GM18873 (cell line): ENCODE results near the gene OTOGL.
"Not testable (repeated sequence)": the region's sequence is repeated elsewhere in the genome, so short reads cannot be mapped to it uniquely, and the experiment has no call there.

ENCODE experiments used
- ATAC-seq: cut with Tn5 transposase; IDR thresholded peaks from one replicate; pipeline ENCODE4 v1.9.1; 2021; ENCODE audit warnings: mild to moderate bottlenecking, moderate library complexity, moderate number of reproducible peaks; ENCODE audit not compliant: unreplicated experiment, low FRiP score

The OTOGL gene

GRCh38 chr12:80099259-80099658 lies at the start of gene OTOGL:
Gene OTOGL (plus strand): TSS chr12:80099537. CDS start chr12:80209432, 109,895 bp downstream.
- ATAC-seq = no peak

- no peak for ATAC-seq
These were observed 49.1 kb upstream of the OTOGL start for GRCh38 chr12:80050236-80050635.

GRCh38 chr12:80053051-80053790 lies 46.1 kb upstream of the OTOGL start:
- no peak for ATAC-seq

- no peak for ATAC-seq
These were observed 43.1 kb upstream of the OTOGL start for GRCh38 chr12:80056232-80056631.

- no peak for ATAC-seq
These were observed 42.5 kb upstream of the OTOGL start for GRCh38 chr12:80056845-80057244.

GRCh38 chr12:80058586-80058985 lies 40.8 kb upstream of the OTOGL start:
- no peak for ATAC-seq

- ATAC-seq = no peak
These were observed 40.2 kb upstream of the OTOGL start for GRCh38 chr12:80059102-80059501.

GRCh38 chr12:80059875-80060274 lies 39.5 kb upstream of the OTOGL start:
- no peak for ATAC-seq

GRCh38 chr12:80064269-80064668 lies 35.1 kb upstream of the OTOGL start:
- no peak for ATAC-seq

- ATAC-seq = no peak
These were observed 34.4 kb upstream of the OTOGL start for GRCh38 chr12:80064951-80065350.

GRCh38 chr12:80068173-80068572 lies 31.2 kb upstream of the OTOGL start:
- no peak for ATAC-seq

GRCh38 chr12:80083892-80084614 lies 15.3 kb upstream of the OTOGL start:
- ATAC-seq = not testable (repeated sequence)

GRCh38 chr12:80086025-80086424 lies 13.3 kb upstream of the OTOGL start:
- no peak for ATAC-seq

- ATAC-seq = no peak
These were observed 11.7 kb upstream of the OTOGL start for GRCh38 chr12:80087486-80088213.

GRCh38 chr12:80100591-80100990 lies 1.3 kb downstream of the OTOGL start:
- no peak for ATAC-seq

- ATAC-seq = no peak
These were observed 1.8 kb downstream of the OTOGL start for GRCh38 chr12:80101126-80101525.

- no peak for ATAC-seq
These were observed 7.9 kb downstream of the OTOGL start for GRCh38 chr12:80107221-80107620.

- no peak for ATAC-seq
These were observed 17.4 kb downstream of the OTOGL start for GRCh38 chr12:80116735-80117134.

GRCh38 chr12:80118565-80119324 lies 19.4 kb downstream of the OTOGL start:
- ATAC-seq = no peak

GRCh38 chr12:80120994-80121393 lies 21.7 kb downstream of the OTOGL start:
- ATAC-seq = no peak

- no peak for ATAC-seq
These were observed 22.3 kb downstream of the OTOGL start for GRCh38 chr12:80121661-80122060.
